ENCODE measurements around the gene ZHX3. TPM values are rescaled to one million over a fixed set of nuclear protein-coding genes. Genes with fewer than 3 reads are reported as not detected.

ZHX3 gene
- total RNA-seq, 1 donor from 2014 or later, result 14.5 TPM

DNA sequence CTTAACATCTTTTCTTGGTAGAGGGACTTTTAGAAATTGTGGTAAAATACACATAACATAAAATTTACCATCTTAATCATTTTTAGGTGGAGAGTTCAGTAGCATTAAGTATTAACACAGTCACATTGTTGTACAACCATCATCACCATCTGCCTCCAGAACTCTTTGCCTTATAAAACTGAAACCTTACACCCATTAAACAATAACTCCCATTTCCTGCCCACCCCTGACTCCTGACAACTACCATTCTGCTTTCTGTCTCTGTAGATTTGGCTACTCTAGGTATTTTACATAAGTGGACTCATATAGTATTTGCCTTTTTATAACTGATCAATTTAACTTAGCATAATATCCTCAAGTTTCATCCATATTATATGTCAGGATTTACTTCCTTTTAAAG is 88.7 kb downstream of the ZHX3 start:
- no peaks in the 10 kb centered on the region for H3K27me3 ChIP-seq (ENCODE audit: control insufficient read depth, insufficient read depth, low read length)
- TF ChIP-seq, protein P1, sequence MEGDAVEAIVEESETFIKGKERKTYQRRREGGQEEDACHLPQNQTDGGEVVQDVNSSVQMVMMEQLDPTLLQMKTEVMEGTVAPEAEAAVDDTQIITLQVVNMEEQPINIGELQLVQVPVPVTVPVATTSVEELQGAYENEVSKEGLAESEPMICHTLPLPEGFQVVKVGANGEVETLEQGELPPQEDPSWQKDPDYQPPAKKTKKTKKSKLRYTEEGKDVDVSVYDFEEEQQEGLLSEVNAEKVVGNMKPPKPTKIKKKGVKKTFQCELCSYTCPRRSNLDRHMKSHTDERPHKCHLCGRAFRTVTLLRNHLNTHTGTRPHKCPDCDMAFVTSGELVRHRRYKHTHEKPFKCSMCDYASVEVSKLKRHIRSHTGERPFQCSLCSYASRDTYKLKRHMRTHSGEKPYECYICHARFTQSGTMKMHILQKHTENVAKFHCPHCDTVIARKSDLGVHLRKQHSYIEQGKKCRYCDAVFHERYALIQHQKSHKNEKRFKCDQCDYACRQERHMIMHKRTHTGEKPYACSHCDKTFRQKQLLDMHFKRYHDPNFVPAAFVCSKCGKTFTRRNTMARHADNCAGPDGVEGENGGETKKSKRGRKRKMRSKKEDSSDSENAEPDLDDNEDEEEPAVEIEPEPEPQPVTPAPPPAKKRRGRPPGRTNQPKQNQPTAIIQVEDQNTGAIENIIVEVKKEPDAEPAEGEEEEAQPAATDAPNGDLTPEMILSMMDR (IDR thresholded peaks at IDR 0.05; ENCODE audit: insufficient read depth, low read length, severe bottlenecking), result no peak
- DNase-seq (ENCODE audit: low read depth) (no peak), FAIRE-seq (no peak)
- H3K4me3 ChIP-seq (ENCODE audit: low read depth, low read length), result no peak overlapping the region
- H3K36me3 ChIP-seq (ENCODE audit: control insufficient read depth, insufficient read depth, low read length), result no peaks in the 10 kb centered on the region

DNA sequence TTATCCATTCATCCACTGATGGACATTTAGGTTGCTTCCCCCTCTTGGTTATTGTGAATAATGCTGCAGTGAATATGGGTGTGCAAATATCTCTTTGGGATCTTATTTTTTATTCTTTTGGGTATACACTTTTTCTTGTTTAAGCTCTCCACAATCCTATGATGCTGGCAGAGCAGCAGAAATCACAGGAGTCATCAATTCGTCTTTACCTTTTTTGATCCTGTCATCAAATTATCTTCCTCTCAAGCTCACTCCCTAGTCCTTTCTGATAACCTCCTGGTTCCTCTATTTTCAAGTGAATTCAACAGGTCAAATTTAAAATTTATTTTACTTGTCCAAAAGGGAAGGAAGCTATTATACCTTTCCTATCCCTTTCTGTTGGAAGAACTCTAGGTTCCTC is 91.1 kb downstream of the ZHX3 start:
- Histone ChIP-seq H3K4me3 (ENCODE audit: low read depth, low read length) (no peak overlapping the region), H3K27me3 (ENCODE audit: control insufficient read depth, insufficient read depth, low read length) (no peaks in the 10 kb centered on the region), H3K36me3 (ENCODE audit: control insufficient read depth, insufficient read depth, low read length) (no peaks in the 10 kb centered on the region)
- TF ChIP-seq, protein P1 (IDR thresholded peaks at IDR 0.05; ENCODE audit: insufficient read depth, low read length, severe bottlenecking), result no peak
- DNase-seq (ENCODE audit: low read depth) (no peak), FAIRE-seq (no peak)

DNA sequence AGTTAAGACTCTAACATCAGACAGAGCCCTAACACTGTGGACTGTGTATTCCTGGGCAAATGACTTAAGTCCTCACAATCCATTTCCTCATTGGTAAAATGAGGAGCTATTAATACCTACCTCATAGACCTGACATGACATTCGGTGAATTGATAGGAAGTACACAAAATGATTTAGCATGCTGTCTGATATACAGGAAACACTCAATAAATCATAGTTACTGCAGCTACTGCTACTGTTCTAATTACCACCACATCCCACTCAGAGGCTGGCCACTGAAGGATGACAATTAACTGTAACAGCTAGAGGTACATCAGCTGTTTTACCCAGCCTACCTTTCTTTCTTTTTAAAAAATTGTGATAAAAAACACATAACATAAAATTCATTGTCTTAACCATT is 92.4 kb downstream of the ZHX3 start:
- H3K27me3 ChIP-seq (ENCODE audit: control insufficient read depth, insufficient read depth, low read length), result no peaks in the 10 kb centered on the region
- DNase-seq (ENCODE audit: low read depth), result no peak
- H3K4me3 ChIP-seq (ENCODE audit: low read depth, low read length), result no peak overlapping the region
- no peaks in the 10 kb centered on the region for H3K36me3 ChIP-seq (ENCODE audit: control insufficient read depth, insufficient read depth, low read length)
- FAIRE-seq, result no peak
- TF ChIP-seq, protein P1 (IDR thresholded peaks at IDR 0.05; ENCODE audit: insufficient read depth, low read length, severe bottlenecking), result no peak

DNA sequence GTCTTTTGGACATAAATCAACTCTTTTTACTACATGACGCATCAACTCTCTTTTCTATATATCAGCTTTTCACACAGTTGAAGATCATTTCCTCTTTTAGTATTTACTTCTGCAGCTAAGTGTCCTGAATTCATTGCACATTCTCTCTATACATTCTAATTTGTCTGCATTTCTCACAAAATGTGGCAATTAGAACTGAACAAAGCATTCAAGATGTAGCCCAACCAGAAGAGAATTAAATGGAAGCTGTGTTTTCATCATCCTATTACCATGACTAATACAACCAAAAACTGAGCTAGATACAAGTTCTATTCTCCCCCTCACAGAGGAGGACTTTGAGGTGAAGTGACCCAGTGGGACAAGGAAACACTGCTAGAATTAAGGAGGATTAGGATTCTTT is 93.2 kb downstream of the ZHX3 start:
- no peaks in the 10 kb centered on the region for H3K36me3 ChIP-seq (ENCODE audit: control insufficient read depth, insufficient read depth, low read length)
- H3K27me3 ChIP-seq (ENCODE audit: control insufficient read depth, insufficient read depth, low read length), result no peaks in the 10 kb centered on the region
- H3K4me3 ChIP-seq (ENCODE audit: low read depth, low read length), result no peak overlapping the region
- TF ChIP-seq, protein P1 (IDR thresholded peaks at IDR 0.05; ENCODE audit: insufficient read depth, low read length, severe bottlenecking), result no peak
- no peak for DNase-seq (ENCODE audit: low read depth)
- no peak for FAIRE-seq

DNA sequence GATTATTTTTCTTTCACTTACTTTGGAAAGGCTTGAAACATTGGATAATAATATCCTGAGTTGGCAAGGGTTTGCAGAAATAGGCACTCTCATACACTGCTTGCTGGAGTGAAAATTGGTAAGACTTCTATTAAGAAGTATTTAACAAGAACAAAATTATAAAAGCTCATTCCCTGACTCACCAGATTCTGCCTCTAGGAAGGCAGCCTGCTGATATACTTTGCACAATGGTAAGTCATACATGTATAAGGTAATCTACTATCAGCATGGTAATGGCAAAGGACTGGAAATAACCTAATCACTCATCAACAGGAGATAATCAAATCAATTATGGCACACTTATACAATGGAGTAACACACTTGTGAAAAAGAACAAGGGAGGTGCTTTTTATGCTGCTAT is 94.4 kb downstream of the ZHX3 start:
- Histone ChIP-seq H3K36me3 (ENCODE audit: control insufficient read depth, insufficient read depth, low read length) (no peaks in the 10 kb centered on the region), H3K4me3 (ENCODE audit: low read depth, low read length) (no peak overlapping the region), H3K27me3 (ENCODE audit: control insufficient read depth, insufficient read depth, low read length) (no peaks in the 10 kb centered on the region)
- DNase-seq (ENCODE audit: low read depth), result peak; percentile 25
- TF ChIP-seq, protein P1 (IDR thresholded peaks at IDR 0.05; ENCODE audit: insufficient read depth, low read length, severe bottlenecking), result no peak
- no peak for FAIRE-seq

DNA sequence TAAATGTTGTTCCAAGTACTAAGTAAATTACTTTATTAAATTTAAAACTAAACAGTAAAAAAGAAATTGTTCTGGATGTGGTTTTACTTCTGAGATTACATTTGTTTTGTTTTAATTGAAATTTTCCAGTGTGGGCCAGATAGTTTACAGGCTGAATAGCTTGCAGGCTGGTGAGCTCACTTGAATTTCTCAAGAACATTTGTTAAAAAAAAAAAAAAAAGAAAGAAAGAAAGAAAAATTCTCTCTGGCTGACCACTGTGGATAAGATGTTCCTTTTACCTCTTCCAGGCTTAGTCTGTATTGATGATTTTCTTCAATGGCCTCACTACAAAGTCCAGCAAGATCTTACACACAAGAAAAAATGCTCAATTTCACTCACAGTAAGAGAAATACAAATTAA is 94.8 kb downstream of the ZHX3 start:
- FAIRE-seq, result no peak
- TF ChIP-seq, protein P1 (IDR thresholded peaks at IDR 0.05; ENCODE audit: insufficient read depth, low read length, severe bottlenecking), result no peak
- Histone ChIP-seq H3K36me3 (ENCODE audit: control insufficient read depth, insufficient read depth, low read length) (no peaks in the 10 kb centered on the region), H3K4me3 (ENCODE audit: low read depth, low read length) (no peak overlapping the region), H3K27me3 (ENCODE audit: control insufficient read depth, insufficient read depth, low read length) (no peaks in the 10 kb centered on the region)
- no peak for DNase-seq (ENCODE audit: low read depth)
